HEK293T (cell line): ENCODE data around the gene IL21R.

Experiments
- ARNT ChIP-seq: fragments of 450-650 bp; IDR thresholded peaks from 2 replicates; pipeline ENCODE4 v1.6.1; 2017; ENCODE audit warnings: mild to moderate bottlenecking
- BHLHE40 ChIP-seq: fragments of 450-650 bp; IDR thresholded peaks from 2 replicates; pipeline ENCODE4 v1.6.1; 2016; ENCODE audit warnings: mild to moderate bottlenecking, moderate library complexity, borderline replicate concordance
- ELF4 ChIP-seq: fragments of 450-650 bp; IDR thresholded peaks from 2 replicates; pipeline ENCODE4 v1.6.1; 2017; ENCODE audit warnings: antibody characterized with exemption
- FOXK2 ChIP-seq: fragments of 450-650 bp; IDR thresholded peaks from 2 replicates; pipeline ENCODE4 v1.6.1; 2016; ENCODE audit warnings: mild to moderate bottlenecking
- FOXM1 ChIP-seq: fragments of 450-650 bp; IDR thresholded peaks from 2 replicates; pipeline ENCODE4 v1.6.1; 2017; ENCODE audit warnings: mild to moderate bottlenecking, borderline replicate concordance
- HDGF ChIP-seq: fragments of 450-650 bp; IDR thresholded peaks from 2 replicates; pipeline ENCODE4 v1.6.1; 2017; ENCODE audit warnings: antibody characterized with exemption, borderline replicate concordance
- L3MBTL2 ChIP-seq: fragments of 450-650 bp; conservative IDR thresholded peaks from 2 replicates; pipeline ENCODE4 v1.6.1; 2016; ENCODE audit warnings: mild to moderate bottlenecking
- LEF1 ChIP-seq: fragments of 450-650 bp; IDR thresholded peaks from 2 replicates; pipeline ENCODE4 v1.6.1; 2017; ENCODE audit warnings: mild to moderate bottlenecking, borderline replicate concordance
- SP1 ChIP-seq: fragments of 450-650 bp; IDR thresholded peaks from 2 replicates; pipeline ENCODE4 v1.6.1; 2017
- TARDBP ChIP-seq: fragments of 450-650 bp; IDR thresholded peaks from 2 replicates; pipeline ENCODE4 v1.6.1; 2016
- ZNF384 ChIP-seq: fragments of 450-650 bp; IDR thresholded peaks from 2 replicates; pipeline ENCODE4 v1.6.1; 2016

GRCh38 chr16:27482397-27483087 is 80.6 kb downstream of the IL21R start:
- no peak for TF ChIP-seq ELF4
- TF ChIP-seq TARDBP: no peak
- TF ChIP-seq HDGF: no peak
- TF ChIP-seq SP1: no peak
- no peak for TF ChIP-seq FOXM1
- TF ChIP-seq ZNF384: no peak
- TF ChIP-seq FOXK2: no peak
- TF ChIP-seq ARNT: no peak
- TF ChIP-seq BHLHE40: no peak
- no peak for TF ChIP-seq L3MBTL2
- TF ChIP-seq LEF1: no peak
